ENCODE measurements around the gene PPFIBP2.

Gene PPFIBP2

DNA sequence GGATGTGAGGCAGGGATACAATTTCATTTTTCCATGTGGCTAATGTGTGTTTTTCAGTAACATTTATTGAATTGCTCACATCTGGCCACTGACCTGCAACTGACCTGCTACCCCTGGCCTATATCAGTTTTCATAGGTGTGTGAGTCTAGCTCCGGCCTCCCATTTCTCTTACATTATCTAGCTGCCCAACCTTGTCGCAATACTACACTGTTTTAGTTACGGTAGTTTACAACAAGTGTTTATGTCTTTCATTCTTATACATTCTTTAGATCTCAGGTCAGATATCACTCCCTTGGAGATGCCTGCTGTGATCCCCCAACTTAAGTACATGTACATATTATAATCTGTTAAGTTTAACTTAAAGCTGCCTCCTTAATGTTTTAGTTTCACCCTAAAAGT lies 161.8 kb downstream of the PPFIBP2 start:
- H3K4me3 ChIP-seq (ENCODE audit: low read length), result no peak overlapping the region
- H3K27ac ChIP-seq (ENCODE audit: low read length), result no peak overlapping the region
- peaks cover 8% of the 10 kb centered on the region for H3K27me3 ChIP-seq (ENCODE audit: insufficient read depth, low read length)
- peaks cover 29% of the 10 kb centered on the region for H3K4me1 ChIP-seq (ENCODE audit: insufficient read depth, low read length)
- no peaks in the 10 kb centered on the region for H3K9me3 ChIP-seq (ENCODE audit: insufficient read depth, low read depth, low read length)
- 0 out of 2 replicates have a peak, but pooled peaks cover 2% of the 10 kb centered on the region for H3K36me3 ChIP-seq (ENCODE audit: insufficient read depth, low read depth, low read length)
- H3K9ac ChIP-seq (ENCODE audit: low read depth, low read length), result no peak overlapping the region

DNA sequence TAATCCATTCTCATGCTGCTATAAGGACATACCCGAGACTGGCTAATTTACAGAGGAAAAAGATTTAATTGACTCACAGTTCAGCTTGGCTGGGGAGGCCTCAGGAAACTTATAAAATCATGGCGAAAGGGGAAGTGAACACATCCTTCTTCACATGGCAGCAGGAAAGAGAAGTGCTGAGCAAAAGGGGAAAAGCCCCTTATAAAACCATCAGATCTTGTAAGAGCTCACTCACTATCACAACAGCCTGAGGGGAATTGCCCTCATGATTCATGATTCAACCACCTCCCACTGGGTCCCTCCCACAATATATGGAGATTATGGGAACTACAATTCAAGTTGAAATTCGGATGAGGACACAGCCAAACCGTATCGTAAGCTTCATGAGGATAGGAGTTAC lies 163.3 kb downstream of the PPFIBP2 start:
- H3K9me3 ChIP-seq (ENCODE audit: insufficient read depth, low read depth, low read length), result no peaks in the 10 kb centered on the region
- no peak overlapping the region for H3K4me3 ChIP-seq (ENCODE audit: low read length)
- no peaks in the 10 kb centered on the region for H3K36me3 ChIP-seq (ENCODE audit: insufficient read depth, low read depth, low read length)
- no peak overlapping the region for H3K27ac ChIP-seq (ENCODE audit: low read length)
- peaks cover 8% of the 10 kb centered on the region for H3K27me3 ChIP-seq (ENCODE audit: insufficient read depth, low read length)
- H3K4me1 ChIP-seq (ENCODE audit: insufficient read depth, low read length), result peaks cover 29% of the 10 kb centered on the region
- no peak overlapping the region for H3K9ac ChIP-seq (ENCODE audit: low read depth, low read length)

DNA sequence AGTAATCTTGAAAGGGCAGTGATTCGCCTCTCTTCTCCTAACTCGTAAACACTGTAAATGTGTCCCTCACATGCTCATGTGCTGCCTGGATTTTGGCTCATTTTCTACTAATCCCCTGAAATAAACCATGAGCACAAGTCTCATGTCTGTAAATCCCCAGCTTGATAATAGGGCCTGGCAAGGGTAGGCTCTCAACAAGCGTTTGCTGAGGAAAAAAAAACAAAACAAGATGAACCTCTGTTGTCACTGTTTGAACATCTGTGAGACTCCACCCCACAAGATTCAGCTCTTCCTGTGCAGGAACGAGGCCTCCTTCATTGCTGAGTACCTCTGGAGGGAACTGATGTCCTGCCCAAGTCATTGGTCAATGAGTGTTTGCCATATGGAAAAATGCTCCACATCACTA lies 164.0 kb downstream of the PPFIBP2 start:
- Histone ChIP-seq H3K9ac (ENCODE audit: low read depth, low read length) (no peak overlapping the region), H3K27ac (ENCODE audit: low read length) (no peak overlapping the region), H3K27me3 (ENCODE audit: insufficient read depth, low read length) (peaks cover 8% of the 10 kb centered on the region), H3K4me1 (ENCODE audit: insufficient read depth, low read length) (peaks cover 28% of the 10 kb centered on the region), H3K4me3 (ENCODE audit: low read length) (no peak overlapping the region), H3K36me3 (ENCODE audit: insufficient read depth, low read depth, low read length) (no peaks in the 10 kb centered on the region), H3K9me3 (ENCODE audit: insufficient read depth, low read depth, low read length) (no peaks in the 10 kb centered on the region)

DNA sequence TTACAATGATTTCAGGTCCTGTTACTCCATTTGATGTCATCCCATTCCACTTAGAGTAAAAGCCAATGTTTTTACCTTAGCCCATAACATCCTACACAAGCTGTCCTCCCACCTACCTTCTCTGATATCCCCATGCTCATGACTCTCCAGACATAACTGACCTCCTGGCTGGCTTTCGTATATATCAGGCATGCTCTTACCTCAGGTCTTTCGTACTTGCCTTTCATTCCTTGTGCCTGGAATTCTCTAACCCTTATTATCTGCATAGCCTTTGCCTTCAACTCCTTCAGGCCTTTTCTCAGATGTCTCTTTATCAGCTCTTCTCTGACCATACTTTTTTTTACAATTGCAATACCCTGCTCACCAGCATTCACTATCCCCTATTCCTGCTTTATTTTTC lies 169.8 kb downstream of the PPFIBP2 start:
- no peaks in the 10 kb centered on the region for H3K36me3 ChIP-seq (ENCODE audit: insufficient read depth, low read depth, low read length)
- peaks cover 12% of the 10 kb centered on the region for H3K4me1 ChIP-seq (ENCODE audit: insufficient read depth, low read length)
- H3K27me3 ChIP-seq (ENCODE audit: insufficient read depth, low read length), result no peaks in the 10 kb centered on the region
- no peak overlapping the region for H3K27ac ChIP-seq (ENCODE audit: low read length)
- no peak overlapping the region for H3K9ac ChIP-seq (ENCODE audit: low read depth, low read length)
- H3K4me3 ChIP-seq (ENCODE audit: low read length), result no peak overlapping the region
- no peaks in the 10 kb centered on the region for H3K9me3 ChIP-seq (ENCODE audit: insufficient read depth, low read depth, low read length)

DNA sequence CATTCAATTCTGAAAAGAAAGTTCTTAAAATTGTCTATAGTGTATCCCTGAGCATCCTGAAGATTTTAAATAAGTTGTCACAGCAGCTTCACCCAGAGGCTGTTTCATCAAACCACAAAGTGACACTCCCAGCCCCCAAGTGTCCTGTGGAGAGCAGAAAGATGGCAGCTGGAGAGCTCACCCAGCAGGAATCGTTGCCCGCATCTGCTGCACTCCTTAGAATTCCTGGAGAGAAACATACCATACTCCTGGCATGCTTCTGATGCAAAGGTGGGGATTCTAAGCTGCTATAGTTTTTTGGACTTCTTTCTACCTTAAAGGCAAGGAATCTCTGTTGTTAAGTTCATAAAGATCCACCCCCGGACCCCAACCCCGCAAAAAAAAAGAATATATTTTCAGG lies 173.0 kb downstream of the PPFIBP2 start:
- H3K36me3 ChIP-seq (ENCODE audit: insufficient read depth, low read depth, low read length), result no peaks in the 10 kb centered on the region
- peaks cover 7% of the 10 kb centered on the region; the same call in 1 of the 2 replicates for H3K4me1 ChIP-seq (ENCODE audit: insufficient read depth, low read length)
- H3K27me3 ChIP-seq (ENCODE audit: insufficient read depth, low read length), result no peaks in the 10 kb centered on the region
- no peaks in the 10 kb centered on the region for H3K9me3 ChIP-seq (ENCODE audit: insufficient read depth, low read depth, low read length)
- H3K9ac ChIP-seq (ENCODE audit: low read depth, low read length), result no peak overlapping the region
- no peak overlapping the region for H3K4me3 ChIP-seq (ENCODE audit: low read length)
- no peak overlapping the region for H3K27ac ChIP-seq (ENCODE audit: low read length)

DNA sequence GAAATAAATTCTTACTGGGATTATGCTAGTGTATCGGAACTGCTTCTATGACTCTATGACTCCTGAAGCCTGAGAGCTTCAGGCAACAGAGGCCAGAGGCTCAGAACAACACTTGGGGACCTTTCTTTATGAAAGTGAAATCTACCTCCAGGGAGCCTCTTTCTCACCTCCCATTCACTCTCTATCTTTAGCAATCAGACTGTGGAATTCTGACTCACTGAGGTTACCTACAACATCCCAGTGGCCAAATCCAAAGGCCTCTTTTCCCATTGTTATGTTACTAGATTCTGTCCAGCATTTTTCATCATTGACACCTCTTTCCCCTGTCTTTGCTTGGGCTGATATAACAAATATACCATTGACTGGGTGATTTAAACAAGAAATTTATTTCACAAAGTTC lies 173.6 kb downstream of the PPFIBP2 start:
- H3K4me1 ChIP-seq (ENCODE audit: insufficient read depth, low read length), result peaks cover 7% of the 10 kb centered on the region; the same call in 1 of the 2 replicates
- no peaks in the 10 kb centered on the region for H3K9me3 ChIP-seq (ENCODE audit: insufficient read depth, low read depth, low read length)
- no peak overlapping the region for H3K4me3 ChIP-seq (ENCODE audit: low read length)
- H3K27ac ChIP-seq (ENCODE audit: low read length), result no peak overlapping the region
- H3K36me3 ChIP-seq (ENCODE audit: insufficient read depth, low read depth, low read length), result no peaks in the 10 kb centered on the region
- no peak overlapping the region for H3K9ac ChIP-seq (ENCODE audit: low read depth, low read length)
- H3K27me3 ChIP-seq (ENCODE audit: insufficient read depth, low read length), result no peaks in the 10 kb centered on the region

DNA sequence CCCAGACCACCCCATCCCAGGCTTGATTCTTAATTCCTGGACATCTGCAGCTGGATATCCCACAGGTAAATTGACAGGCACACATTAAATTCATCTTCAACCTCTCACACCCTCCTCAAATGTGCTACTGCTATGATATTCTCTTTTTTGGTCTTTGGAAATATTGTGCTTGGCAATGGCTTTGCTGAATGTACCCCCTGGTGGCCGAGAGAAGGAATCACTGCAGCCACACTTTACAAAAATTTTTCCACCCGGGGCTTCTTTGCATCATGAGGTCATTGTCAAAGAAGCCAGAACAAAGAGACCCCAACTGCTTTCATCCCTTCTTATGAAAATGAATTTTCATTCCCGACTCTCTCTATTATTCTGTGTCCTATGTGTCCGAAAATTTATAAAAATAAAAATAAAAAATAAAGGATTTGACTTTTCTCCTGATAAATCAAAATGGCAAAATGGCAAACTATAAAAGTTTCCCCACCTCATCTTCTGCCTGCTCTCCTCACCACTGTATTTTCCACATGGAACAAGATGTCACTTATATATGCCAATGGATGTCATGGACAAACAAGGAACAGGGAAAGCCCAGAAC lies 174.5 kb downstream of the PPFIBP2 start:
- Histone ChIP-seq H3K9ac (ENCODE audit: low read depth, low read length) (no peak overlapping the region), H3K4me3 (ENCODE audit: low read length) (no peak overlapping the region), H3K27ac (ENCODE audit: low read length) (no peak overlapping the region), H3K4me1 (ENCODE audit: insufficient read depth, low read length) (peaks cover 7% of the 10 kb centered on the region; the same call in 1 of the 2 replicates), H3K9me3 (ENCODE audit: insufficient read depth, low read depth, low read length) (no peaks in the 10 kb centered on the region), H3K36me3 (ENCODE audit: insufficient read depth, low read depth, low read length) (no peaks in the 10 kb centered on the region), H3K27me3 (ENCODE audit: insufficient read depth, low read length) (no peaks in the 10 kb centered on the region)

DNA sequence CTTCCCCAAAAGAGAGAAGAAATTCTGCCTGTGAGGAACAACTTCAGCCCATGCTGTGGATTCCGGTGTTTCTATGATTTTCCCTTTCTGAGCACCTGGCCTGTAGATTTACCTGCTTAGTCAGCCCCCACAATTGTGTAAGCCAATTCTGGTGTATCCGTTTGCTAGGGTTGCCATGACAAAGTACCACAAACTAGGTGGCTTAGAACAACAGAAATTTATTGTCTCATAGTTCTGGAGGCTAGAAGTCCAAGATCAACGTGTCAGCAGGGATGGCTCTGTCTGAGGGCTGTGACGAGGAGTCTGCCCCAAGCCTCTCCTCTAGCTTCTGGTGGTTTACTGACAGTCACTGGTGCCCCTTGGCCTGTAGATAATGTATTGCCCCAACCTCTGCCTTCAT lies 175.4 kb downstream of the PPFIBP2 start:
- Histone ChIP-seq H3K9ac (ENCODE audit: low read depth, low read length) (no peak overlapping the region), H3K4me3 (ENCODE audit: low read length) (no peak overlapping the region), H3K27me3 (ENCODE audit: insufficient read depth, low read length) (0 out of 2 replicates have a peak, but pooled peaks cover 6% of the 10 kb centered on the region), H3K27ac (ENCODE audit: low read length) (no peak overlapping the region), H3K9me3 (ENCODE audit: insufficient read depth, low read depth, low read length) (no peaks in the 10 kb centered on the region), H3K4me1 (ENCODE audit: insufficient read depth, low read length) (peaks cover 7% of the 10 kb centered on the region; the same call in 1 of the 2 replicates), H3K36me3 (ENCODE audit: insufficient read depth, low read depth, low read length) (no peaks in the 10 kb centered on the region)

DNA sequence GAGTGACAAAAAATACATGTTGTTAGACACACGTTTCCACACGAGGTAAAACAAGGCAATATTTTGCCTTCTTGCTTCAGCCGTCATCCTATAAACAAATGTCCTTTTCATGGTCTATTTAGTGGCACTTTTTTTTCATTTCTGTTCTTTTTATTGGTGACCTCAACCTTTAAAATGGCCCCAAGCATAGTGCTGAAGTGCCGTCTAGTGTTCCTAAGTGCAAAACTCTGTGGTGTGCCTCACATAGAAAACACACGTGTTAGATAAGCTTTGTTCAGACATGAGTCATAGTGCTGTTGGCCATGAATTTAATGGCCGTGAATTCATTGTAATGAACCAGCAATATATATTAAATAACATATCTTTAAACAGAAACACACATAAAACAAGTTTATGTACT lies 176.8 kb downstream of the PPFIBP2 start:
- Histone ChIP-seq H3K4me1 (ENCODE audit: insufficient read depth, low read length) (peaks cover 7% of the 10 kb centered on the region; the same call in 1 of the 2 replicates), H3K9me3 (ENCODE audit: insufficient read depth, low read depth, low read length) (no peaks in the 10 kb centered on the region), H3K36me3 (ENCODE audit: insufficient read depth, low read depth, low read length) (no peaks in the 10 kb centered on the region)

DNA sequence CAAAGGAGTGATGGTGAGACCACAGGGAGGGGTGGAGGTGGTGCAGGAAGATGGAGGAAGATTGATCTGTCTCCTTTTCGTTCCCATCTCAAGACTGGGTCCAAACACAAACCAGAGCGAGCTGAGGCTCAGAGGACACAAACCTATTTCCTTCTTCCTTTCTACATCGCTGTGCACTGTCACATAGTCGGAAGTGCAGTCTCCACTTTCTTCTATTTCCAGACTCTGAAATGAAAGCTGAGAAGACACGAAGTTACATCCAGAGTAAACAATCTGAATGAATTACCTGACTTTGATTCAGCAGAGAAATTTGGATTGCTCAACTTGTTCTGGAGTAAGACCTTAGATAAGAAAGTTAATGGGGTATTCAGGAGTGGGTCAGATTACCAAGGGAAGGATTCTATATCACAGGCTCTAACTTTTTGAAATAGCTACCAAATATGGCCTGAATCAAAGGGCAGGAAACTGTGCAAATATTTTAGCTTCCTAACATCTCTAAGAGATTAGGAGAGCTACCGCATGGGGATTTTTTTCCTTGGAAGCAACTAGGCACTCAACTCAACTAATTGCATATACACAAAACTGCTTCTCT lies 178.1 kb downstream of the PPFIBP2 start:
- Histone ChIP-seq H3K4me3 (ENCODE audit: low read length) (no peak overlapping the region), H3K9me3 (ENCODE audit: insufficient read depth, low read depth, low read length) (no peaks in the 10 kb centered on the region), H3K27ac (ENCODE audit: low read length) (no peak overlapping the region), H3K36me3 (ENCODE audit: insufficient read depth, low read depth, low read length) (no peaks in the 10 kb centered on the region), H3K4me1 (ENCODE audit: insufficient read depth, low read length) (peaks cover 4% of the 10 kb centered on the region; the same call in 1 of the 2 replicates), H3K9ac (ENCODE audit: low read depth, low read length) (no peak overlapping the region), H3K27me3 (ENCODE audit: insufficient read depth, low read length) (0 out of 2 replicates have a peak, but pooled peaks cover 6% of the 10 kb centered on the region)

More for the DNA sequence above, 176.8 kb downstream of the PPFIBP2 start:
- H3K27me3 ChIP-seq (ENCODE audit: insufficient read depth, low read length), result 0 out of 2 replicates have a peak, but pooled peaks cover 6% of the 10 kb centered on the region
- no peak overlapping the region for H3K9ac ChIP-seq (ENCODE audit: low read depth, low read length)
- H3K27ac ChIP-seq (ENCODE audit: low read length), result no peak overlapping the region
- H3K4me3 ChIP-seq (ENCODE audit: low read length), result no peak overlapping the region

DNA sequence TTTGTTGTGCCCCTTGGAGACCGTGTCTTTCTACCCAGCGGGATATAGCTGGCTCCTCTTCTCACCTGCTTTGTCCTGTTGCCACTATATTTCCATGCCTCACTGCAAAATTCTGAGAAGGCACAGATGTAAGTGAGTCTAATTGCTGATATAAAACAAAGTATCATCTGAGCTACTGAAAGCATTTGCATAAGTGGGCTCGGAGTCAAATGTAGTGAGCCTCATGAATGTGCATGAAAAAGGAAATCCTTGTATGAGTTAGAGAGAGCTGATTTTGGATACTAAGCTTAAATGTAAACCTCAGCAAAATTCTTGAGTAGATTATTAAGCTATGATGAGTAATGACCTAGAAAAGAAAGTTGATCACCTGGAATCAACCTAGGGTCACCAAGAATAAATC lies 178.6 kb downstream of the PPFIBP2 start:
- Histone ChIP-seq H3K4me1 (ENCODE audit: insufficient read depth, low read length) (peaks cover 4% of the 10 kb centered on the region; the same call in 1 of the 2 replicates), H3K27me3 (ENCODE audit: insufficient read depth, low read length) (0 out of 2 replicates have a peak, but pooled peaks cover 6% of the 10 kb centered on the region), H3K9me3 (ENCODE audit: insufficient read depth, low read depth, low read length) (no peaks in the 10 kb centered on the region), H3K36me3 (ENCODE audit: insufficient read depth, low read depth, low read length) (no peaks in the 10 kb centered on the region), H3K9ac (ENCODE audit: low read depth, low read length) (no peak overlapping the region), H3K27ac (ENCODE audit: low read length) (no peak overlapping the region), H3K4me3 (ENCODE audit: low read length) (no peak overlapping the region)

DNA sequence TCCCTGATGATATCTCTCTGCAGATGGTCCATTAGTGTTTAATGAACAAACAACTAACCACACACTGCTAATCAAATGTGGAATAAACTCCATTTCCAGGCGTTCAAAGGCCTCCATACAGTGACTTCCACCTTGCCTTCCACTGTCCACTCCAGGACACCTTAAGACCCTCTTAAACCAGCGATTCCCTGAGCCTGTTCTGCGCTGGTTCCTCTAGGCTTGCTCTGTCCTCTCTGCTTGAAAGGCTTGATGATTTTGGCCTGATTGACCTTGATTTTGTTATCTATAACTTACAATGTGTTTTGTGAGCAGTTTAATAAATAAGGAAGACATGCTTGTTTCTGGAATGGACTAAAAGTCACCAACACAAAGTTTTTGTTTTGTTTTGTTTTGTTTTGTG lies 180.4 kb downstream of the PPFIBP2 start:
- 0 out of 2 replicates have a peak, but pooled peaks cover 6% of the 10 kb centered on the region for H3K27me3 ChIP-seq (ENCODE audit: insufficient read depth, low read length)
- H3K9me3 ChIP-seq (ENCODE audit: insufficient read depth, low read depth, low read length), result no peaks in the 10 kb centered on the region
- H3K4me3 ChIP-seq (ENCODE audit: low read length), result no peak overlapping the region
- H3K9ac ChIP-seq (ENCODE audit: low read depth, low read length), result no peak overlapping the region
- no peaks in the 10 kb centered on the region for H3K36me3 ChIP-seq (ENCODE audit: insufficient read depth, low read depth, low read length)
- H3K4me1 ChIP-seq (ENCODE audit: insufficient read depth, low read length), result no peaks in the 10 kb centered on the region; the same call in 1 of the 2 replicates
- H3K27ac ChIP-seq (ENCODE audit: low read length), result no peak overlapping the region
